ENCODE data around the gene EEF1A2.
A peak's percentile ranks its signal among the peaks of the same experiment; 100 is the strongest.

Gene EEF1A2

DNA sequence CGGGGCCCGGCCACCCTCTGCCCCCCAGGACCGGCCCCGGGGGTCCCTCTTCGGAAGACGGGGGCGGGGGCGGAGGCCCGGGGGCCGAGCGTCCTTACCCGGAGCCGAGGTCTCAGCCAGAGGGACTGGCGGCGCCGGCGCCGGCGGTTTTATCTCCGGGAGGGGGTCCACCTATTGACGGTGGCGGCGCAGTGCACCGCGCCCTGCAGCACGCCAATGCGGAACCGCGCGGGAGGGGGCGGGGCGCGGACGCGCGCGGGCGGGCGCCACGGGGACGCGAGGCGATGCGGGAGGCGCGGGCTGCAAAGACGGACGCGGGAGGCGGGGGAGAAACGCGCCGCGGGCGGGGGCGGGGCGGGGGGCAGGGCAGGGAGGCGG is at the start of gene EEF1A2:
TSS of gene EEF1A2 (minus strand) at position 124 of the 378 bp plus-strand sequence. CDS start 1,320 bp downstream, outside the sequence.
- DNase-seq = peak in 1 of 2 experiments; percentile 39

DNA sequence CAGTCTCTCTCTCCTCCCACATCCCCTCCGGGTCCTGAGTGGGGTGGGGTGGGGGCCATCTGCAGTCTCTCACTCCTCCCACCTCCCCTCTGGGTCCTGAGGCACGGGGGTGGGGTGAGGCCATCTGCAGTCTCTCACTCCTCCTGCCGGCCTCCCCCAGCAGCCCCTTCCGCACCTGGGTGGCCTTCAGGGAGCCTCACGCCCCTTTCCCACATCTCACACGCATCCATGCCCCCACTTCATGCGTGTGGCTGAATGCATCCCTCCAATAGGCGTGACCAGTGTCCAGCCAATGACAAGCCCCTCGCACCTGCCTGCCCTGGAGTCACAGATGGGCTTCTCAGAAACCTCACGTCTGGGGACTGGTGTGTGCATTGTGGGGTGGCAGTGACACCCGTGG is 49.7 kb upstream of the EEF1A2 start:
- DNase-seq = no peak

- no peak for DNase-seq
Measured at GRCh38 chr20:63547725-63548480, 49.0 kb upstream of the EEF1A2 start, which contains the start of gene SRMS. TSS of gene SRMS (minus strand) at chr20:63547749. CDS start at chr20:63547463, 286 bp downstream.

DNA sequence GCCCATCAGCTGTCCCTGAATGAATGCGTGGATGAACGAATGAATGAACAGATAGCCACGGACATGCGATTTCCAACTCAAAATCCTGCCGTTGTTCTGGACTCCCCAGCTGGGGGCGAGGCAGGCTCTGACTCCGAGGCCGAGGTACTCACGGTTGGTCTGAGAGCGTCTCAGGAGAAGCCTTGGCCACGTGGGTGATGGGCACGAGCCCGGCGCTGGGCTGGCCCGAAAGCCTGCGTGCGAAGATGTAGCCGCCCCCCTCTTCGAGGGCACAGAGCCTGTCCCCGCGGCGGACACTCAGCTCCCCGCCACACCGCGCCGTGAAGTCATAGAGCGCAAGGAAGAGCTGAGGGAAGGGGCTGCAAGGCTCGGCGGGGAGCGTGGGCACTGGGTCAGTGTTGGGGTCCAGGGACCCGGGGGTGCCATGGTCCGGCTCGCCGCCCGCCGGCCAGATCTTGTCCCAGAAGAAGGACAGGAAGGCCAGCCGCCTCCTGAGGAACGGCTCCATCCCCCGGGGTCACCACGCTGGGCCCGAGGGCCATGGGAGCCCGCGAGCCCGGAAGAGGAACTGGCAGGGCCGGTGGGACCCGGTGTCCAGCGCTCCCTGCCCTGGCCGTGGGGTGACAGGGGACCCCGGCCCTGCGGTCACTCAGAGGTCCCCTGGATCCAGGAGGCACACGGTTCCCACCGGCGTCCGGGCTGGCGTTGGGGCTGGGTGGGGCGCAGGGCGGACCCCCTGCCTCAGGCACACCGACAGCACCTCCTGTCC is 48.3 kb upstream of the EEF1A2 start:
- DNase-seq = no peak

- no peak for DNase-seq
Measured at GRCh38 chr20:63546256-63546955, 47.5 kb upstream of the EEF1A2 start.

DNA sequence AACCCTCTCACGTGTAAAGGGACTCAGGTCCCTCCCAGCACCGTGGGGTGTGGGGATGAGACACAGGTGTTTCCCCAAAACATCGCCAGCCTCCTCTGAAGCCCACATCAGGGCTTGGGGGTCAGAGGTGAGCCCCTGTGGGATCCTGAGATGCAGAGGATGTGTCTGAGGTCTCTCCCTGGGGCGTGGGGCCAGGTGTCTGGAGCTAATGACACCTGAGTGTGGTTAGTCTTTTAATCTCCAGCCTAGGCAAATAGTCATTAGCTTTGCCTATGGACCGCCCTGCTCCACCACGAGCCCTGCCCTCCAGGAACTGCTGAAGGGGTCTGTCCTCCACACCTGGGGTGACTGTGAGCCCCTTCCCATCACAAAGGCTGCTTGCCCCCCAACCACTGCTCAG is 46.9 kb upstream of the EEF1A2 start:
- no peak for DNase-seq

GRCh38 chr20:63544958-63545516 is 46.2 kb upstream of the EEF1A2 start:
- DNase-seq = peak in 1 of 2 experiments; percentile 25

GRCh38 chr20:63544241-63544957 is 45.5 kb upstream of the EEF1A2 start:
- no peak for DNase-seq

DNA sequence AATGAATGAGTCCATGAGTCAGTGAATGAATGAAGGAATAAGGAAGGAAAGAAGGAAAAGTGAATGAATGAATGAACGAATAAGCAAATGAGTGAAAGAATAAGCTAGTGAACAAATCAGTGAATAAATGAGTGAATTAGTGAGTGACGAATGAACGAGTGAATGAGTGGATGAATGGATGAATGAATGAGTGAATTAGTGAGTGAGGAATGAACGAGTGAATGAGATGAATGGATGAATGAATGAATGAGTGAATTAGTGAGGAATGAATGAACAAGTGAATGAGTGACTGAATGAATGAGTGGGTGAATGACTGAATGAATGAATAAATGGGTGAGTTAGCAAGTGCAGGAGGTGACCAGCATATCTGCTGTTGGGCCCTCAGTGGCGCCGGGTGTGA is 44.9 kb upstream of the EEF1A2 start:
- DNase-seq = no peak

GRCh38 chr20:63543131-63543530 is 44.2 kb upstream of the EEF1A2 start:
- no peak for DNase-seq

GRCh38 chr20:63542696-63543095 is 43.8 kb upstream of the EEF1A2 start:
- DNase-seq = no peak

DNA sequence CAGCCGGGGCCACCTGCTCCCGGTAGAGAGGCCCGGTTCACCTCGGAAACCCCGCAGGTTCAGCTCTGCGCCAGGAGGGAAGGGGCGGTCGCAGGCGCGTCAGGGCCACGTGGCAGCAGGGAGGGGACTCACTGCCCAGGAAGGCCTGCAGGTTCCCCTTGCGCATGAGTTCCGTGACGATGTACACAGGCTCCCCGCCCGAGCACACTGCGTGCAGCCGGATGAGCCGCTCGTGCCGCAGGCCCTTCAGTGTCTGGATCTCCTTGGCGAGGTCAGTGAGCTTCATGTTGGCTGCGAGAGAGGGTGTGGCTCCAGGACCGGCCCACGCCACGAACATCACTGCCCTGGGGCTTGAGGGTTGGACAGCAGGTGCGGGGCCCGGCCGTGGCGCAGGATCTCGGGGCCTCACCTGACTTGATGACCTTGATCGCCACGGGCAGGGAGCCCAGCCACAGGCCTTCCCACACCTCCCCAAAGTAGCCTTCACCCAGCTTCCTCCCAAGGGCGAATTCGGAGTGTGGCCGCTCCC is 43.2 kb upstream of the EEF1A2 start:
- no peak for DNase-seq

DNA sequence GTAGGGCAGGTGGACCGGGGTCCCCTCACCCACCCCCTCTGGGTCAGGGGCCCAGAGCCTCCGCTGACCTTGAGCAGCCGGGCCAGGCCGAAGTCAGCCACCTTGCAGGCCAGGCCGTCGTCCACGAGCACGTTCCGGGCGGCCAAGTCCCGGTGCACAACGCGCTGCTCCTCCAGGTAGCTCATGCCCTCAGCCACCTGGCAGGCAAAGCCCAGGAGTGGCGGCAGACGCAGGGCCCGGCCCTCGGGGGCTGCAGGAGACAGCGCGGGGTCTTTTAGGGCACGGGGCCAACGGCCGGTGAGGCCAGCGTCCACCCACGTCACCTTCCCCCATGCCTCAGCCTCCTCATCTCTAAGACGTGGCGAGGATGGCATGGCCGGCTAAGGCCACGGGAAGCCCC is 42.5 kb upstream of the EEF1A2 start:
- no peak for DNase-seq

DNA sequence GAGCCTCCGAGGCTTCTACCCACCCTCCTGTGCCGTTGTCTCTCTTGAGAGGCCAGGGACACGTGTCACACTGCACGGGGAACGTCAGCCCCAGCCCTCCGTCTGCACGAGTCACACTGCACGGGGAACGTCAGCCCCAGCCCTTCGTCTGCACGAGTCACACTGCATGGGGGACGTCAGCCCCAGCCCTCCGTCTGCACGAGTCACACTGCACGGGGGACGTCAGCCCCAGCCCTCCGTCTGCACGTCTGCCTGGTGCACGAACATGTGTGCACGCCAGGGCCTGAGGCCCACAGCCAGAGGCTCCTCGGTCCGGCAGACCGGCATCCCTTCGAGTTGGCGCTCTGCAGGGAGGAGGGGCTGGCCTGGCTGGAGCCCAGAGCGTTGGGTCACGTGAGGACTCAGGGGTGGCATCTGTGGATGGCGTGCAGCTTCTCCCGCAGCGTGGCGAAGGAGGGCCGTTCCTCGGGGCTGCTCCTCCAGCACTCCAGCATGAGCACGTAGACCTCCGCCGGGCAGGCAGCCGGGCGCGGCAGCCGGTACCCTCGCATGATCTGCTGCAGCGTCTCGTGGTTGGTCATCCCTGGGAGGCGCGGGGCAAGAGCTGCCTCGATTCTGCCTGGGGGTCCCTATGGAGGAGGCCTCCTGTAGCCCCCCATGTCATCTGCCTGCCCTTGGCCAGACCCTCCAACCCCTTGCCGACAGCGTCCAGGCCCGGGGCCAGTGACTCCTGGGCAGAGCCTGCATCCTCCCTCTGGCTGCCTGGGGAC is 41.7 kb upstream of the EEF1A2 start:
- no peak for DNase-seq

DNA sequence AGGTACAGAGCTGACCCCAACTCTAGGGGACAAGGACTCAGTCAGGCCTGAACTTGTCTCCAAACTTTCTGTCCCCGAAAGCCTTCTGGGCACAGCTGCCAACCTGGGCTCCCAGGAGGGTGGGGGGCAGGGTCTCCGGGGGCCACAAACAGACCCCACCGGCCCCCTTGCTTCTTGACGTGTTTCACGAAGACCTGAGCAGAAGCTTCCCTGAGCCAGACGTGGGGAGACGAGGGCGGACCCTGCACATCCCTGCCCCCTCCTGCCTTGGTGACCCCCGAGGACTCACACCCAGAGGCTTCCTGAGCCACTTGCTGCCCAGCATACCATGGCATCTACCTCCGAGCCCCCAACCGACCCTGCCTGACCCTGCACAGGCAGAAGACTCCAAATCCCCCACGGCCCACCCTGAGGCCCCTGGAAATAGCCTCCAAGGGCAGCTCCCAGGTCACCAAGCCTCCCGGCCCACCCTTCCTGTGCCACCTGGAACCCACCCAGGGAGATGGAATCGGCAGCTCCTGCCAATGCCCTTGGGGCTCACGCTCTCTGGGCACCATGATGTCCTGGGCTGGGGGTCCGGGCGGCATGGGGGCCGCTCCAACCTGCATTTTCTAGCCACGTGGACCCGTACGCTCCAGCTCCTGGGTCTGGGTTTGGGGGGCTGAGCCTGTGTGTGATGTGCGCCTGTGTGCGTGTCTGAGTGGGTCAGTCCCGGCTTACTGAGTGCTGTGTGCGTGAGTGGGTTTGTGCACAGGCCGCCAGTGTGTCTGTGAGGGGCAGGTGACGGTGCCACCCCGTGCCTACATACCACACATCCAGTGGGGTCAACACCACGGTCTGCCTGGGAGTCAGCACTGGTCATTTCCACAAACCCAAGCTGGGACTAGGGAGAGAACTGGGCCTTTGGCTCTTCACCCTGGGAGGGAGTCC is 40.8 kb upstream of the EEF1A2 start:
- no peak for DNase-seq

GRCh38 chr20:63539092-63539430 is 40.2 kb upstream of the EEF1A2 start:
- no peak for DNase-seq

DNA sequence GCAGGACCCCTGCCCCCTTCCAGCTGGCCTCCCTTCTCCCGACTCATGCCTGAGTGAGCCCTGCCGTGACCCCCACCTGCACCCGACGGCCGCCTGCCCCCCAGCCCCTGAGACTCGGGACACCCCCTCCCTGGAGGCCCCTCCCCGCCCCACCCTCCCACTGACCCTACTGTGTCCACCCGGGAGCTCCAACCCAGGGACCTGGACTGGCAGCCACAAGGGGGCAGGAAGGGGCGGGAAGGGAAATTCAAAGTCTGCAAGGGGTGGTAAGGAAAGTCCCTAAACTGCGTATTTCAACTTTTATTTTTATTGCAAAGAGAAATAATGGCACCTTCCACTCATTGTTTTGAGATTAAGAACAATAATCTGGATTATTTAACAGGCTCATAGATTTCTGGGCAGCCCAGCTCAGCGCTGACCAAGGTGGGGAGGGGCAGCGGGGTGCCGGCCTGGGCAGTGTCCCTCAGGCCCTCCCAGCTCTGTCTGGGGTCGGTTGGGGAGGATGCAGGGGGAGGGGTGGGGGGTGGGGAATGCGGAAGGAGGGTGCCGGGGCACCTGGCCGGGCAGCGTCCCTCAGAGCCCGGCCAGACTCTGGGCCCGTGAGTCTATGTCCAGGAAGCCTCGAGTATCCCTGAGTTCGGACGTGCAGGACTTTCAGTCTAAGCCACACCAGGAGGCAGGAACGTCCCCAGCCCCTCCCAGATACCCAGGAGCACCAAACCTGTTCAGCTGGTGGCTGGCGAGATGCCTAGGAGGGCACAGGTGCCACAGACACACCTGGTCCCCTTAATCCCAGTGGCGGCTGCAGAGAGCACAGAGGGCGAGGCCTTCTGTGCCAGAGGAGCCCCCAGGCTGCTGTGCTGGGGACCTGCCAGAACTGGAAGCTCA is 39.6 kb upstream of the EEF1A2 start:
- peak; percentile 60 to 78 for DNase-seq

GRCh38 chr20:63537525-63538203 is 38.8 kb upstream of the EEF1A2 start:
- DNase-seq = peak; percentile 83 to 88

All from SW 1271 (cell line).